ENCODE data around the gene ACE. TPM values are rescaled to one million over a fixed set of nuclear protein-coding genes. Genes with fewer than 3 reads are reported as not detected.

ACE gene
- total RNA-seq, 6 experiments from 2014 or later = 1.6 to 2.1 (median 1.7) TPM

GRCh38 chr17:63440770-63441335 lies 36.0 kb upstream of the ACE start:
- H3K27me3 Mint-ChIP-seq (ENCODE audit: insufficient read depth) = peaks cover 7% of the 10 kb centered on the region
- no peak overlapping the region for H3K27ac Mint-ChIP-seq
- H3K4me1 Mint-ChIP-seq (ENCODE audit: low read depth) = peaks cover 17% of the 10 kb centered on the region
- TF ChIP-seq CTCF (IDR thresholded peaks at IDR 0.05) = no peak
- no peaks in the 10 kb centered on the region for H3K9me3 Mint-ChIP-seq
- no peak for DNase-seq
- H3K36me3 Mint-ChIP-seq (ENCODE audit: low read depth) = no peaks in the 10 kb centered on the region
- H3K4me3 Mint-ChIP-seq = no peak overlapping the region; the same call in 1 of the 2 replicates

- TF ChIP-seq CTCF (IDR thresholded peaks at IDR 0.05) = no peak
- Mint-ChIP-seq H3K36me3 (ENCODE audit: low read depth) (no peaks in the 10 kb centered on the region), H3K4me1 (ENCODE audit: low read depth) (peaks cover 17% of the 10 kb centered on the region), H3K9me3 (no peaks in the 10 kb centered on the region), H3K27ac (no peak overlapping the region), H3K27me3 (ENCODE audit: insufficient read depth) (peaks cover 7% of the 10 kb centered on the region), H3K4me3 (no peak overlapping the region)
- DNase-seq = no peak
Measured at GRCh38 chr17:63441654-63442053, 35.2 kb upstream of the ACE start.

GRCh38 chr17:63442074-63442473 lies 34.8 kb upstream of the ACE start:
- no peak for DNase-seq
- no peak for TF ChIP-seq CTCF (IDR thresholded peaks at IDR 0.05)
- no peaks in the 10 kb centered on the region for H3K9me3 Mint-ChIP-seq
- H3K4me3 Mint-ChIP-seq = no peak overlapping the region
- no peaks in the 10 kb centered on the region for H3K36me3 Mint-ChIP-seq (ENCODE audit: low read depth)
- H3K27me3 Mint-ChIP-seq (ENCODE audit: insufficient read depth) = peaks cover 7% of the 10 kb centered on the region
- H3K27ac Mint-ChIP-seq = no peak overlapping the region
- peaks cover 17% of the 10 kb centered on the region for H3K4me1 Mint-ChIP-seq (ENCODE audit: low read depth)

- no peak; the same call in 1 of the 2 replicates for TF ChIP-seq CTCF (IDR thresholded peaks at IDR 0.05)
- H3K36me3 Mint-ChIP-seq (ENCODE audit: low read depth) = no peaks in the 10 kb centered on the region
- no peak overlapping the region for H3K27ac Mint-ChIP-seq
- H3K27me3 Mint-ChIP-seq (ENCODE audit: insufficient read depth) = peaks cover 7% of the 10 kb centered on the region
- no peak for DNase-seq
- no peaks in the 10 kb centered on the region for H3K9me3 Mint-ChIP-seq
- H3K4me1 Mint-ChIP-seq (ENCODE audit: low read depth) = peaks cover 17% of the 10 kb centered on the region
- H3K4me3 Mint-ChIP-seq = no peak overlapping the region
Measured at GRCh38 chr17:63442549-63443035, 34.3 kb upstream of the ACE start.

- H3K4me1 Mint-ChIP-seq (ENCODE audit: low read depth) = peaks cover 17% of the 10 kb centered on the region
- no peak for DNase-seq
- TF ChIP-seq CTCF (IDR thresholded peaks at IDR 0.05) = no peak
- no peaks in the 10 kb centered on the region for H3K36me3 Mint-ChIP-seq (ENCODE audit: low read depth)
- H3K27me3 Mint-ChIP-seq (ENCODE audit: insufficient read depth) = peaks cover 7% of the 10 kb centered on the region
- H3K27ac Mint-ChIP-seq = no peak overlapping the region
- no peak overlapping the region for H3K4me3 Mint-ChIP-seq
- no peaks in the 10 kb centered on the region for H3K9me3 Mint-ChIP-seq
Measured at GRCh38 chr17:63443053-63443452, 33.8 kb upstream of the ACE start.

Measured in HFFc6 (cell line).